Measurements from ENCODE around the gene RETREG1.

RETREG1 gene

GRCh38 chr5:16639206-16639605, 22.4 kb upstream of the RETREG1 start:
- DNase-seq (ENCODE audit: low read depth), result no peak
- H3K4me3 ChIP-seq (replicated peaks; ENCODE audit: low read depth, low read length), result no peak overlapping the region
- no peak for TF ChIP-seq CTCF (IDR thresholded peaks at IDR 0.05; ENCODE audit: low read length, missing control alignments)

GRCh38 chr5:16628376-16628775, 11.6 kb upstream of the RETREG1 start:
- TF ChIP-seq CTCF (IDR thresholded peaks at IDR 0.05; ENCODE audit: low read length, missing control alignments), result no peak
- no peak overlapping the region for H3K4me3 ChIP-seq (replicated peaks; ENCODE audit: low read depth, low read length)
- DNase-seq (ENCODE audit: low read depth), result no peak

- H3K4me3 ChIP-seq (replicated peaks; ENCODE audit: low read depth, low read length), result no peak overlapping the region
- TF ChIP-seq CTCF (IDR thresholded peaks at IDR 0.05; ENCODE audit: low read length, missing control alignments), result no peak
- DNase-seq (ENCODE audit: low read depth), result peak; percentile 9
These were observed 10.0 kb upstream of the RETREG1 start for GRCh38 chr5:16626696-16627264.

GRCh38 chr5:16625096-16625495, 8.3 kb upstream of the RETREG1 start:
- H3K4me3 ChIP-seq (replicated peaks; ENCODE audit: low read depth, low read length), result no peak overlapping the region
- no peak for TF ChIP-seq CTCF (IDR thresholded peaks at IDR 0.05; ENCODE audit: low read length, missing control alignments)
- no peak for DNase-seq (ENCODE audit: low read depth)

GRCh38 chr5:16619136-16619535, 2.3 kb upstream of the RETREG1 start:
- no peak for DNase-seq (ENCODE audit: low read depth)
- H3K4me3 ChIP-seq (replicated peaks; ENCODE audit: low read depth, low read length), result no peak overlapping the region
- no peak for TF ChIP-seq CTCF (IDR thresholded peaks at IDR 0.05; ENCODE audit: low read length, missing control alignments)

- no peak for TF ChIP-seq CTCF (IDR thresholded peaks at IDR 0.05; ENCODE audit: low read length, missing control alignments)
- H3K4me3 ChIP-seq (replicated peaks; ENCODE audit: low read depth, low read length), result no peak overlapping the region
- DNase-seq (ENCODE audit: low read depth), result no peak
These were observed 1.5 kb upstream of the RETREG1 start for GRCh38 chr5:16618138-16618897.
